Progenitor cell of endocrine pancreas (in vitro differentiated cells): Measurements from ENCODE around the gene INHA. TPM values are rescaled to one million over a fixed set of nuclear protein-coding genes. Genes with fewer than 3 reads are reported as not detected.

ENCODE experiments used
- DNase-seq: peaks from one replicate; pipeline ENCODE4 v3.0.0; 2021; ENCODE audit warnings: low spot score; ENCODE audit not compliant: unreplicated experiment
- H3K27ac Mint-ChIP-seq: 2 replicates; pipeline ENCODE4 v1.8.0; 2021; ENCODE audit warnings: mild to moderate bottlenecking, moderate library complexity, mixed read lengths
- H3K27me3 Mint-ChIP-seq: 2 replicates; pipeline ENCODE4 v1.8.0; 2021; ENCODE audit warnings: mixed read lengths
- H3K36me3 Mint-ChIP-seq: 2 replicates; pipeline ENCODE4 v1.8.0; 2022; ENCODE audit warnings: mixed read lengths; ENCODE audit not compliant: insufficient read depth
- H3K4me1 Mint-ChIP-seq: 2 replicates; pipeline ENCODE4 v1.8.0; 2021; ENCODE audit warnings: low read depth, mixed read lengths
- H3K4me3 Mint-ChIP-seq: 2 replicates; pipeline ENCODE4 v1.8.0; 2021; ENCODE audit warnings: low read depth, mild to moderate bottlenecking, moderate library complexity, mixed read lengths
- H3K9me3 Mint-ChIP-seq: 2 replicates; pipeline ENCODE4 v1.8.0; 2021; ENCODE audit warnings: low read depth, mixed read lengths
- CTCF ChIP-seq: fragments of 200-600 bp; sonication (generic); IDR thresholded peaks from one replicate; pipeline ENCODE4 v1.5.0; 2021; ENCODE audit warnings: antibody characterized with exemption, mild to moderate bottlenecking; ENCODE audit not compliant: unreplicated experiment
- total RNA-seq: library from RNA; stranded (reverse); gene quantifications from 2 replicates; pipeline ENCODE4 v1.2.1, GENCODE V29; 2021

Gene INHA
- total RNA-seq, 1 donor from 2014 or later, result 1.7 TPM

DNA sequence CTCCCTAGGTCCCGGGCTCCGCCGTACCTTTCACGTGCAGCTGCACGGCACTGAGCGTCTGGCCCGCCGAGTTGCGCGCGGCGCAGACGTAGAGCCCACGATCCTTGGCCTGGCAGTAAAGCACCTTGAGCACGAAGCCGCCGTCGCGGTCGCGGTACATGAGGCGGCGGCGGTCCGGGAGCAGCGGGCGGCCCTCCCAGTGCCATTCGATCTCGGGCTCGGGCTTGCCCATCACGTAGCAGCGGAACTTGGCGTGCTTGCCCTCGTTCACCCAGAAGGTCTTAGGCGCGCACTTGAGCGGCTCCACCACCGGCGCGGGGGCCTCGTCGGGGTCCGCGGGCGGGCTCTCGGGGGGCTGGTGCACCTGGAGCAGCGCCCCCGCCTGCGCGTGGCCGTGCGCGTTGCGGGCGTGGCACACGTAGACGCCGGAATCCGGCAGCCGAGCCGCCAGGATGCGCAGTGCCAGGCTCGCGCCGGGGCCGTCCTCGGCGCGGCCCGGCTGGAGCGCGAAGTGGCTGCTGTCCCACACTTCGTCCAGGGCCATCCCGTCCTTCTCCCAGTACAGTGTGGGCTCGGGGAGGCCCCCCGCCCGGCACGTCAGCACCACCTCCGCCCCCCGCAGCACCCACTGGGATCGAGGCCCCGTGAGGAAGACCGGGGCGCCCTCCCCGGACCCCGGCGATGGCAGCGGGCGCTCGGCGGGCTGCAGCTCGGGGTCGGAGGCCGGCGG lies 1.8 kb upstream of the INHA start:
- no peak for TF ChIP-seq CTCF
- Mint-ChIP-seq H3K27ac (peak overlapping the region; percentile 79), H3K4me1 (peaks cover 9% of the 10 kb centered on the region), H3K27me3 (peaks cover 5% of the 10 kb centered on the region), H3K36me3 (peaks cover 15% of the 10 kb centered on the region), H3K4me3 (peak overlapping the region; percentile 75), H3K9me3 (no peaks in the 10 kb centered on the region)
- DNase-seq, result no peak

DNA sequence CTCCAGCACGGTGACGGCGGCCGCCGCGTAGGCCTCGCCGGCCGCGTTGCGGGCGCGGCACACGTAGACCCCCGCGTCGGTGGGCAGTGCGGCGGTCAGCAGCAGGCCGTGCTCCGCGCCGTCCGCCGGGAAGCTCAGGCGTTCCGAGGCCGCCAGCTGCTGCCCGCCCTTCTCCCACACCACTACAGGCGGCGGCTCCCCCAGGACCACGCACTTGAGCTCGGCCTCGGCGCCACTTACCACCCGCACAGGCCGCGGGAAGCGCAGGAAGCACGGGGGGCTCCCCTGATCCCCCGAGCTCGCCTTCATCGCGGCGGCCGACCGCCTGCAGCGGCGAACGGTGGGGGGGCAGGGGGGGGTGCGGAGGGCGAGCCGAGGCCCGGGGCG lies 1.2 kb upstream of the INHA start:
- Mint-ChIP-seq H3K36me3 (peaks cover 14% of the 10 kb centered on the region), H3K9me3 (no peaks in the 10 kb centered on the region), H3K27ac (no peak overlapping the region), H3K4me1 (peaks cover 15% of the 10 kb centered on the region), H3K4me3 (peak overlapping the region; percentile 67), H3K27me3 (peaks cover 5% of the 10 kb centered on the region)
- TF ChIP-seq CTCF, result no peak
- DNase-seq, result no peak

- DNase-seq, result peak; percentile 77
- Mint-ChIP-seq H3K4me1 (peaks cover 21% of the 10 kb centered on the region), H3K36me3 (peaks cover 9% of the 10 kb centered on the region), H3K4me3 (peak within 1 kb of the TSS; percentile 67), H3K9me3 (no peaks in the 10 kb centered on the region), H3K27ac (peak within 1 kb of the TSS; percentile 96), H3K27me3 (peaks cover 5% of the 10 kb centered on the region)
- TF ChIP-seq CTCF, result no peak
These were observed 536 bp upstream of the INHA start, which contains the start of gene OBSL1 for GRCh38 chr2:219571311-219572236. Gene OBSL1, minus strand, starts transcription at chr2:219571539. Its CDS starts 307 bp downstream, at chr2:219571232.

- no peaks in the 10 kb centered on the region for H3K9me3 Mint-ChIP-seq
- peak overlapping the region; percentile 35 for H3K27ac Mint-ChIP-seq
- peaks cover 5% of the 10 kb centered on the region for H3K27me3 Mint-ChIP-seq
- no peak for TF ChIP-seq CTCF
- H3K36me3 Mint-ChIP-seq, result peaks cover 6% of the 10 kb centered on the region
- DNase-seq, result no peak
- peaks cover 33% of the 10 kb centered on the region for H3K4me1 Mint-ChIP-seq
- H3K4me3 Mint-ChIP-seq, result no peak overlapping the region
These were observed 1.1 kb downstream of the INHA start for GRCh38 chr2:219573166-219573565.
